Measurements from ENCODE around the gene MAP2. TPM values are rescaled to one million over a fixed set of nuclear protein-coding genes. Genes with fewer than 3 reads are reported as not detected.

The MAP2 gene
- total and polyA plus RNA-seq, 2 of the 8 experiments (the other 6 are each of a cell fraction or from before 2014, with no cell fraction given): 5.9 to 9.4 TPM

GRCh38 chr2:209471037-209471436 is 47.2 kb downstream of the MAP2 start:
- Histone ChIP-seq H2AFZ (ENCODE audit: low read length) (no peak overlapping the region), H3K14ac (ENCODE audit: insufficient read length) (no peak overlapping the region), H2BK12ac (ENCODE audit: low read depth, low read length) (no peak overlapping the region), H4K20me1 (replicated peaks in 1 of 2; ENCODE audit: control insufficient read depth in 1 of 2, insufficient read depth in 2 of 2, low read length in 2 of 2) (no peaks in the 10 kb centered on the region), H4K5ac (ENCODE audit: insufficient read length, low read depth, low read length) (no peak overlapping the region), H2AK5ac (ENCODE audit: low read depth, low read length) (no peak overlapping the region), H3K23me2 (ENCODE audit: low read depth, low read length) (no peaks in the 10 kb centered on the region), H3K56ac (replicated peaks; ENCODE audit: insufficient read length, low read depth, low read length) (no peak overlapping the region), H4K8ac (ENCODE audit: extremely low read depth, insufficient read depth, low read length) (no peak overlapping the region), H2BK15ac (ENCODE audit: low read length) (no peak overlapping the region), H3K18ac (ENCODE audit: extremely low read depth, low read length) (no peak overlapping the region), H3K4me3 (ENCODE audit: extremely low read depth in 1 of 4, insufficient read depth in 2 of 4, low read depth in 3 of 4, low read length in 4 of 4) (no peak overlapping the region), H3K27ac (ENCODE audit: low read depth, low read length) (no peak overlapping the region), H3K27me3 (replicated peaks in 1 of 4; ENCODE audit: control insufficient read depth in 3 of 4, extremely low read depth in 1 of 4, insufficient read depth in 3 of 4, low read length in 3 of 4) (no peaks in the 10 kb centered on the region), H2BK20ac (ENCODE audit: low read length) (no peak overlapping the region), H3K4me2 (ENCODE audit: insufficient read depth in 1 of 2, low read depth in 2 of 2, low read length in 2 of 2) (no peak overlapping the region), H4K91ac (replicated peaks; ENCODE audit: insufficient read length, low read length) (no peak overlapping the region), H3K4me1 (replicated peaks in 1 of 4; ENCODE audit: control insufficient read depth in 3 of 4, insufficient read depth in 4 of 4, low read length in 3 of 4) (no peaks in the 10 kb centered on the region; a peak in 2 of 7 replicates), H3K23ac (ENCODE audit: insufficient read length) (no peak overlapping the region), H3K79me1 (ENCODE audit: low read depth, low read length) (no peaks in the 10 kb centered on the region), H3K79me2 (ENCODE audit: control insufficient read depth in 1 of 2, insufficient read depth in 2 of 2, low read length in 2 of 2) (no peaks in the 10 kb centered on the region), H2BK120ac (replicated peaks; ENCODE audit: low read depth, low read length) (no peak overlapping the region), H3K9ac (replicated peaks in 1 of 4; ENCODE audit: extremely low read depth in 1 of 4, low read depth in 3 of 4, low read length in 3 of 4) (no peak overlapping the region), H3K4ac (replicated peaks; ENCODE audit: insufficient read length, low read depth, low read length) (no peak overlapping the region), H2BK5ac (ENCODE audit: low read depth, low read length) (no peak overlapping the region), H3K9me3 (ENCODE audit: insufficient read depth in 2 of 2, low read depth in 1 of 2, low read length in 1 of 2) (no peaks in the 10 kb centered on the region), H3K36me3 (ENCODE audit: control insufficient read depth in 2 of 4, insufficient read depth in 4 of 4, low read length in 3 of 4) (no peaks in the 10 kb centered on the region)
- CTCF ChIA-PET (ENCODE audit: partially characterized antibody): interaction anchor here (1.2 kb wide), 1 partner anchor 8 kb away, joined by 3 read pairs; no protein-coding TSS in a partner anchor
- FAIRE-seq: no peak
- DNase-seq (ENCODE audit: low read depth in 1 of 2, low spot score in 2 of 2): no peak
- POLR2A ChIA-PET (ENCODE audit: partially characterized antibody): no interaction called here
- no peak for TF ChIP-seq SP2 (IDR thresholded peaks at IDR 0.05; ENCODE audit: low read length)
- TF ChIP-seq KDM5A (IDR thresholded peaks at IDR 0.05; ENCODE audit: low read length): no peak
- TF ChIP-seq CHD1 (IDR thresholded peaks at IDR 0.05; ENCODE audit: low read depth, low read length): no peak
- no peak for TF ChIP-seq RBBP5 (IDR thresholded peaks at IDR 0.05; ENCODE audit: borderline replicate concordance, low read depth, low read length)
- TF ChIP-seq TAF7 (optimal IDR thresholded peaks at IDR 0.05; ENCODE audit: borderline replicate concordance, low read depth, low read length): no peak
- TF ChIP-seq BRCA1 (IDR thresholded peaks at IDR 0.05; ENCODE audit: low read depth, low read length): no peak

Data from H1 (cell line).